Stimulated activated CD8-positive, alpha-beta memory T cell treated with anti-CD3 and anti-CD28 coated beads, Interleukin-4, amount 100 ng/mL, for 48 hours (primary cell): ENCODE data around the gene SCGB1C1.
"Not testable (repeated sequence)": the region's sequence is repeated elsewhere in the genome, so short reads cannot be mapped to it uniquely, and the experiment has no call there.

ENCODE experiments used
- DNase-seq: peaks from one replicate; pipeline ENCODE4 v3.0.0-alpha.2; 2020

The SCGB1C1 gene

GRCh38 chr11:220641-221215 is 27.9 kb downstream of the SCGB1C1 start:
- not testable (repeated sequence) for DNase-seq

- no peak for DNase-seq
Observed at GRCh38 chr11:221539-221938, 28.7 kb downstream of the SCGB1C1 start.

- no peak for DNase-seq
Observed at GRCh38 chr11:221998-222789, 29.3 kb downstream of the SCGB1C1 start.

GRCh38 chr11:223026-223789 is 30.3 kb downstream of the SCGB1C1 start:
- DNase-seq, result no peak

DNA sequence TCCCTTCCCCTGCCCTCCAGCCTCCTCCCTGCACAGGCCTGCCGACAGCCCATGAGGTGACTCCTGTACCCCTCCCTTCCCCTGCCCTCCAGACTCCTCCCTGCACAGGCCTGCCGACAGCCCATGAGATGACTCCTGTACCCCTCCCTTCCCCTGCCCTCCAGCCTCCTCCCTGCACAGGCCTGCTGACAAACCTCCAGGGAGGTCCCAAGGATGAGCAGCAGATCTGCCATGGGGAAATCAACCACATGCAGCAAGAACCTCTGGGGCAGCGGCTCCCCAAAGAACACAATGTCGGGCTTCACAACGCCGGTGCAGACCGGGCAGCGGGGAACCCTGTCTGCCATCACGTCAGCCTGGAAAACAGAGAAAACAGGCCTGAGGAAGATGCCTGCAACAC is 31.0 kb downstream of the SCGB1C1 start:
- DNase-seq, result no peak

DNA sequence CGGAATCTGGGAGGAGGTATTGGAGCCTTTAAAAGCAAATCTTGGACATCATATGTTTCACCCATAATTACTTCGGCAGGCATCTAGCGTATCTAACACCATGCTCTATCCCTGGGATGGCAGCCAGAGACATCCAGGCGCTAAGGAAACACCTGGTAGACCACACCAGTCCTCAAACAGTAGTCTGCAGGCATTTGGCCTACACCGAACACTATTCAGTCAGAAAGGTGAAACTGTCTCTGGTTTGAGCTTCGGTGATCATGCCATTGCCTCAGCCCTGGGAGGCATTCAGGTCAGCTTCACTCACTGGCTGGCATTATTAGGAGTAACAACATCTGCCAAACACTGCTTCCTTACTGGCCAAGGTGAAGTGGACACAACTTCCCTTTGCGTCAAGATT is 31.5 kb downstream of the SCGB1C1 start:
- DNase-seq, result no peak

DNA sequence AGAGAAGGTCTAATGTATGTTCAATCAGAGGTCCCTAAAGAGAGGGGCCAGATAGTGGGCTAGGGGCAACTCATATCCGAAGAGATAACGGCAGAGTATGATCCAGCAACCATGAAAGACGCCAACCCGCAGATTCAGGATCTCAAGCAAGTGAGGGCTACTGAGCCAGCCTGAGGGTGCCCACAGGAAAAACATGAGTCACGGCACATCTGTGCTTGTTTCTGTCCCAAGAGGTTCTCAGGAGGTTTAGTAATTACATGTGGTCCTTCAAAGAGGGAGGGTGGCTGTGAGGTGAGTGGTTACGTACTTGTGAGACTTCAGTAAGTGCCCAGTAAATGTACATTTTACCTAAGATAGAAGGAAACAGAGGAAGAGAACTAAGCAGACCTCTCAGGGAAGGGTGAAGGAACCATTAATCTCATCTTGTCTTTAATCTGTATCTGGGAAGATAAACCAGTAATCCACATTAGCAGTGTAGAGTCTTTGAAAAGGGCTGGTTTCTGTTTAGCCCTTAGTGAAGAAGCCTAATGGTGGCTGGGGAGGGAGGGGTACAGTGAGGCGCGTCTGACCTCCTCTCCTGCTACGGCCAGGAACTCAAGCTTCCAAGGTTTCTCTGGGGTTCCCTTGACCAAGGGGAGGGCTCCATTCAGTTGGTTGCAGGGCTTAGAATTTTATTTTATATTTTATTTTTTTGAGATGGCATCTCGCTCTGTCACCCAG is 33.0 kb downstream of the SCGB1C1 start:
- DNase-seq, result no peak

GRCh38 chr11:227824-228379 is 35.0 kb downstream of the SCGB1C1 start:
- DNase-seq, result no peak

DNA sequence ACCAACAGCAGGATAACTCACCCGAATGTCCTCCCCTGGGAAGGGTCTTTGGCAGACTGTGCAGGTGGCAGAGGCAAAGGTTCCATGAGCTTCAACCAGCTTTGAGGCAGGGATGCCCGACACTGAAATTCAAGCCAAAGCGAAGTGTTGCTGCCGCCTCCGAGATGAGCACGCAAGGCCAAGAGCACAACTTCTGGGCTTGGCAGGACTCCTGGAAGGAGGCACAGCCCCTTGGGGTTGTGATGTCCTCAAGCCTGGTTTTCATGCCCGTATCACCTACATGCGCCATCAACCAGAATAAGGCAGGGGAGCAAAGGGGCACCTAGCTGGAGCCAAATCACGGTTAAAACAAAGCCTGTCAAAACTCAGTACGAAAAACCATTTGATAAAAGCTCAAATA is 37.6 kb downstream of the SCGB1C1 start:
- DNase-seq, result no peak

DNA sequence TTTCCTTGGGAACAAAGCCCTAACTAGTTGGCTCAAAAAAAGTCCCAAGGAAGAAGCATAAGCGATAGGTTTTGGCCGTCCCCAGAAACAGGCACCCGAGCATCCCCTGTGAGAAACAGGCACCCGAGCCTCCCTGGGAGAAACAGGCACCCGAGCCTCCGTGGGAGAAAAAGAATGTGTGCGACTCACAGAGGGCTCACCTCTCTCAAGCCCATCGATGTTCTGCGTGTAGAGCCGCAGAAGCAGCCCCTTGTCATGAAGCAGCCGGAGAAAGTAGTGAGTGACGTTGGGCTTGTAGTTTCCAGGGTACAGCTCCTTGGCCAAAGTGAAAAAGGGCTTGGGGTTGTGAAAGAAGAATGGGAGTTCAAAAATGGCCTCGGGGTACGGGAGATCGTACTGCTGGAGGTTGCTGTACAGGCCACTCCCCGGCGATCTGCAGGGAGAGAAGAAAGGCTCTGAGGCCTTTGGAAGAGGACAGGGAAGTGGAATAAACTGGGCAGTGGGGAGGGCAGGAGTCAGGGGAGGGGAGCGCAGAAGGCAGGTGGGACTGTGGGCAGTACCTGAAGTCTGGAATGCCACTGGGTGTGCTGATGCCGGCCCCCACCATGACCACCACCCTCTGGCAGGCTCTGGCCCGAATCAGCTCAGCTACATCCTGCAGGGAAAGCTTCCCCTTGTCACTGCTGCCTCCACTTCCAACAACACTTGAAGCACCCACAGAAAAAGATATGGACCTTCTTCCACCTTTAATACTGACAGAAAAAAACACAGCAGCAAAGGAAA is 40.1 kb downstream of the SCGB1C1 start:
- DNase-seq, result no peak

GRCh38 chr11:235180-235579 is 42.3 kb downstream of the SCGB1C1 start:
- no peak for DNase-seq

GRCh38 chr11:235609-235996 is 42.7 kb downstream of the SCGB1C1 start:
- DNase-seq, result no peak

DNA sequence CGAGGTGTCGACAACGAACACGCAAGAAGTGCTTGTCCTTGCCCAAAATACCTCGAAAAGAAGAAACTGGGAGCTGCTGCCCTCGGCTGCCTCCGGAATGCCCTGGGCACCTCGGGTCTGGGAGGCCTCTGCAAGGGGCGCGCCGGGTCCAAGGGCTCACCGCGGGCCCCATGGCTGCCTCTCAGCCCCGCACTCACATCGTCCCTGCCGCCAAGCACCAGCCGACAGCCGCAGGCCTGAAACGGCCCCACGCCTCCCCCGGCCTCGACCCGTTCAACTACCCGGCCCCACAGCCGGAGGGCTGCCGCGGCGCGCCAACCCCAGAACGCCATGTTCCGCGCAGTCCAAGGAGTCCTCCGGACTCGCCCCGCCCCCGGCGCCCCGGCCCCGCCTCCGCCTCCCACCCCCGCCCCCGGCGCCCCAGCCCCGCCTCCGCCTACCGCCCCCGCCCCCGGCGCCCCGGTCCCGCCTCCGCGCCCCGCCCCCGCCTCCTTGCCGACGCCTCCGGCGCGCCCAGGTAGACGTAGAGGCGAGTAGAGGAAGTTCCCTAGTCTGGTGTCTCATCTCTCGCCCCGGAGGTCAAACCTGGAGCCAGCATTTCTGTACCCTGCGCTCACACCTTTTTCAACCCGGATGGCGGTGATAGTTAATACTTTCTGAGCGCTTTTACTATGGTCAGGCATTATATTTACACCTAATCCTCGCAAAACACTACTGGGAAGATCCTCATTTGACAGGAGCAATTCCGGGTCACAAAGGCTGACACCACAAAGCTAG is 43.3 kb downstream of the SCGB1C1 start, which contains the start of gene SIRT3:
TSS of gene SIRT3 (minus strand) at position 346 of the 777 bp plus-strand sequence. CDS start at position 332, 14 bp downstream.
- peak; percentile 82 for DNase-seq

- DNase-seq, result peak; percentile 93
Observed at GRCh38 chr11:236774-237767, 44.2 kb downstream of the SCGB1C1 start, which contains the start of gene PSMD13. TSS of gene PSMD13 (plus strand) at chr11:236976. CDS start at chr11:237050, 74 bp downstream.

GRCh38 chr11:238346-238745 is 45.5 kb downstream of the SCGB1C1 start:
- DNase-seq, result not testable (repeated sequence)

GRCh38 chr11:240315-240714 is 47.4 kb downstream of the SCGB1C1 start:
- no peak for DNase-seq

DNA sequence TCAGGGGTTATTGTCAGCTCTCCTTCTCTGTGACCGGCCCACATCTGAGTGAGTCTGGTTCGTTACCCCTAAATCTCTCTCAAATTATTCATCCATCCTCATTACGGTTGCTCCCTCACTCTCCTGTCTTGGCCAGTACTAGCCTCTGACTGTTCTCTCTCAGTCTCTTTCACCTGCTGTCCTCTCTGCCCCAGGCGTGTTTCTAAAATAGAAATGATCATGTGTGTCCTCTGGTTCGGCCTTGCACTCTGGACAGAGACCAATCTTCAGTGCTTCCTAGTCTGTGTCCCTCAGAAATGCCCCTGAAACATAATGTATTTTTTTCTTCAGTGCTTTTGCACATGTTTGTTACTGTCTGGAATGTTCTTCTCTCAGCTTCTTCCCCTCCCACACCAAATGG is 48.8 kb downstream of the SCGB1C1 start:
- peak; percentile 8 for DNase-seq
